Memory B cell (primary cell): ENCODE results near the gene SEC16A.

Experiments
- ATAC-seq: fragments of 150-1000 bp; cut with Tn5 transposase; 2 replicates; pipeline ENCODE4 v1.10.0; 2021; ENCODE audit warnings: low read depth, mild to moderate bottlenecking, moderate library complexity
- DNase-seq, 2 donors: peaks; one replicate each; pipeline ENCODE4 v3.0.0; 2022; ENCODE audit warnings: low spot score in 2 of 2
- H3K27ac Mint-ChIP-seq: one replicate; pipeline ENCODE4 v1.8.0; 2022; ENCODE audit warnings: mild to moderate bottlenecking, moderate library complexity, mixed read lengths
- H3K27me3 Mint-ChIP-seq: one replicate; pipeline ENCODE4 v1.8.0; 2022; ENCODE audit warnings: mixed read lengths
- H3K36me3 Mint-ChIP-seq: one replicate; pipeline ENCODE4 v1.8.0; 2022; ENCODE audit warnings: mild to moderate bottlenecking, mixed read lengths
- H3K4me1 Mint-ChIP-seq: one replicate; pipeline ENCODE4 v1.8.0; 2022; ENCODE audit warnings: mixed read lengths
- H3K4me3 Mint-ChIP-seq: one replicate; pipeline ENCODE4 v1.8.0; 2022; ENCODE audit warnings: mild to moderate bottlenecking, moderate library complexity, mixed read lengths
- H3K9me3 Mint-ChIP-seq: one replicate; pipeline ENCODE4 v1.8.0; 2022; ENCODE audit warnings: mixed read lengths

The SEC16A gene

DNA sequence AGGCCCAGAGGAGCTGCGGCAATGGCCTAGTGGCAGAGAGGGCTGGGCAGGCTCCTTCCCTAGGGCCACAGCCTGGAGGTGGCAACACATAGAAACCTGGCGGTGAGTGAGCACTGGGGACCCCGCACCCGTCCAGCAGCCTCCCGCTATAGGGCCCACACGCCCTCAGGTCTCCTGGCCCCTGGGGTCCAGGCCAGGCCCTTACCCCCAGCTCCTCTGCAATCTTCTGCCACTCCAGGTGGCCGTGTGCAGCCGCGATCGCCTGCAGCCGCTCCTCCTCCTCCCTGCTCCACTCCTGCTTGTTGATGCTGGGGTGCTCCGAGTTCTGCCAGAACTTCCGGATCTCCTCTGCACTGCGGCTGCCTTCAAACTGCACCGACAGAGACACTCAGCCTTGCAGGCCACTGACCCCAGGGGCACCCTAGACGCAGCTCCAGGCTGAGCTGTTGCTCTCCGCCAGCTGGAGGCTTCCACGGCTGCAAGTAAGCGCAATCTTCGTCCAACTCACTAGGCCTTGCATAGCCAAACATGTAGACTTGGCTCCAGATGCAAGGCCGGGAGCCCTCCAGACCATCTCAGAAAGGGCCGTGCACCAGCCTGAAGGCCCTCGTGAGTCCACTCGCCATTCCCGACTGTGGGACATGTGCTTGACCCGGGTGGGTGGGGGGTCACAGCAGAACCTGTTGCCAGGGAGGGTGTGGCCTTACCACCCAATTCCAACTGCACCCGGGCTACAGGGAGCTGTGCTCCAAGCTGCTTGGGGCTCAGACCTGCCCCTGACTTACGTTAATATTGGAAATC, 90.9 kb downstream of the SEC16A start:
- no peaks in the 10 kb centered on the region for H3K9me3 Mint-ChIP-seq
- no peaks in the 10 kb centered on the region for H3K4me1 Mint-ChIP-seq
- DNase-seq: no peak
- no peak overlapping the region for H3K4me3 Mint-ChIP-seq
- ATAC-seq: no peak
- H3K27ac Mint-ChIP-seq: no peak overlapping the region
- H3K27me3 Mint-ChIP-seq: no peaks in the 10 kb centered on the region
- H3K36me3 Mint-ChIP-seq: peaks cover 17% of the 10 kb centered on the region
